ENCODE results near the gene GPR108.

Gene GPR108

GRCh38 chr19:6721773-6722172 lies 15.6 kb downstream of the GPR108 start:
- TF ChIP-seq CEBPB (IDR thresholded peaks at IDR 0.05) (no peak), YY1 (IDR thresholded peaks at IDR 0.05; ENCODE audit: low read depth) (no peak), MAX (IDR thresholded peaks at IDR 0.05) (no peak), FOXM1 (IDR thresholded peaks at IDR 0.05; ENCODE audit: borderline replicate concordance, low read depth) (no peak), USF1 (IDR thresholded peaks at IDR 0.05) (no peak), TCF12 (IDR thresholded peaks at IDR 0.05; ENCODE audit: low read depth) (no peak)

GRCh38 chr19:6721138-6721474 lies 16.3 kb downstream of the GPR108 start:
- TF ChIP-seq YY1 (IDR thresholded peaks at IDR 0.05; ENCODE audit: low read depth) = no peak
- TF ChIP-seq TAF1 (IDR thresholded peaks at IDR 0.05; ENCODE audit: low read depth) = no peak
- no peak for TF ChIP-seq CEBPB (IDR thresholded peaks at IDR 0.05)
- no peak for TF ChIP-seq MAX (IDR thresholded peaks at IDR 0.05)

- TF ChIP-seq REST (IDR thresholded peaks at IDR 0.05; ENCODE audit: low read depth) (no peak), USF1 (IDR thresholded peaks at IDR 0.05) (no peak), CREB1 (IDR thresholded peaks at IDR 0.05; ENCODE audit: low read depth) (no peak), MAX (IDR thresholded peaks at IDR 0.05) (no peak), YY1 (IDR thresholded peaks at IDR 0.05; ENCODE audit: low read depth) (no peak), TEAD4 (IDR thresholded peaks at IDR 0.05) (no peak), RAD21 (IDR thresholded peaks at IDR 0.05; ENCODE audit: low read depth) (no peak)
Measured at GRCh38 chr19:6720369-6721137, 16.8 kb downstream of the GPR108 start, which contains the start of gene C3. C3 (minus strand) TSS chr19:6720650; CDS start chr19:6720589, 61 bp downstream.

GRCh38 chr19:6719992-6720368 lies 17.4 kb downstream of the GPR108 start:
- TF ChIP-seq CREB1 (IDR thresholded peaks at IDR 0.05; ENCODE audit: low read depth) (no peak), MAX (IDR thresholded peaks at IDR 0.05) (no peak), YY1 (IDR thresholded peaks at IDR 0.05; ENCODE audit: low read depth) (no peak), NFIC (IDR thresholded peaks at IDR 0.05) (no peak), FOXM1 (IDR thresholded peaks at IDR 0.05; ENCODE audit: borderline replicate concordance, low read depth) (no peak), TCF12 (IDR thresholded peaks at IDR 0.05; ENCODE audit: low read depth) (no peak), RAD21 (IDR thresholded peaks at IDR 0.05; ENCODE audit: low read depth) (no peak), EP300 (IDR thresholded peaks at IDR 0.05; ENCODE audit: borderline replicate concordance) (no peak), TAF1 (IDR thresholded peaks at IDR 0.05; ENCODE audit: low read depth) (no peak), ZBTB7A (IDR thresholded peaks at IDR 0.05; ENCODE audit: low read depth) (no peak), USF1 (IDR thresholded peaks at IDR 0.05) (no peak), CEBPB (IDR thresholded peaks at IDR 0.05) (no peak), EGR1 (IDR thresholded peaks at IDR 0.05) (no peak), REST (IDR thresholded peaks at IDR 0.05; ENCODE audit: low read depth) (no peak), TEAD4 (IDR thresholded peaks at IDR 0.05) (no peak)

- TF ChIP-seq TAF1 (IDR thresholded peaks at IDR 0.05; ENCODE audit: low read depth) (no peak), MAX (IDR thresholded peaks at IDR 0.05) (no peak)
Measured at GRCh38 chr19:6719540-6719861, 17.9 kb downstream of the GPR108 start.
